Activated CD4-positive, alpha-beta T cell treated with anti-CD3 and anti-CD28 coated beads, Interleukin-2, amount 50 U/mL, for 24 hours (primary cell): ENCODE results near the gene TELO2.

Source experiments
- DNase-seq, 2 donors: peaks; one replicate each; pipeline ENCODE4 v3.0.0-alpha.2; 2020; ENCODE audit warnings: low read depth in 1 of 2, low spot score in 1 of 2

Gene TELO2

GRCh38 chr16:1518626-1519135 lies 25.5 kb downstream of the TELO2 start:
- DNase-seq = no peak

- no peak for DNase-seq
These were observed 26.7 kb downstream of the TELO2 start for GRCh38 chr16:1519831-1520230.

- no peak for DNase-seq
These were observed 27.3 kb downstream of the TELO2 start for GRCh38 chr16:1520461-1520860.

- DNase-seq = no peak
These were observed 30.6 kb downstream of the TELO2 start for GRCh38 chr16:1523581-1524245.

- no peak for DNase-seq
These were observed 31.2 kb downstream of the TELO2 start for GRCh38 chr16:1524366-1524765.

- DNase-seq = no peak
These were observed 32.9 kb downstream of the TELO2 start for GRCh38 chr16:1525871-1526607.

GRCh38 chr16:1526608-1527555 lies 33.7 kb downstream of the TELO2 start:
- DNase-seq = no peak

GRCh38 chr16:1527836-1528811 lies 35.0 kb downstream of the TELO2 start:
- DNase-seq = no peak

GRCh38 chr16:1528921-1529537 lies 35.9 kb downstream of the TELO2 start:
- no peak for DNase-seq

GRCh38 chr16:1530349-1530882 lies 37.3 kb downstream of the TELO2 start:
- DNase-seq = no peak

- DNase-seq = no peak
These were observed 37.9 kb downstream of the TELO2 start for GRCh38 chr16:1530883-1531637.

GRCh38 chr16:1531638-1531910 lies 38.4 kb downstream of the TELO2 start:
- no peak for DNase-seq

- DNase-seq = no peak
These were observed 39.1 kb downstream of the TELO2 start for GRCh38 chr16:1532081-1532760.

GRCh38 chr16:1532771-1533170 lies 39.6 kb downstream of the TELO2 start:
- no peak for DNase-seq

- DNase-seq = peak in 1 of 2 donors; percentile 9
These were observed 40.3 kb downstream of the TELO2 start, which contains the start of gene TMEM204 for GRCh38 chr16:1533443-1533951. Gene TMEM204 (plus strand): TSS chr16:1533666. CDS start chr16:1534276, 610 bp downstream.

GRCh38 chr16:1534021-1535020 lies 41.2 kb downstream of the TELO2 start:
- DNase-seq = peak in 1 of 2 donors; percentile 21
